GM23338 (cell line): ENCODE results near the gene ZNF281. TPM values are rescaled to one million over a fixed set of nuclear protein-coding genes. Genes with fewer than 3 reads are reported as not detected.

Experiments used
- ATAC-seq: fragments of 200-7000 bp; cut with Tn5 transposase; 3 replicates; pipeline ENCODE4 v1.9.1; 2020
- DNase-seq: peaks from one replicate; pipeline ENCODE4 v3.0.0-alpha.2; 2015; ENCODE audit warnings: low spot score
- H2AFZ ChIP-seq: fragments of 200-600 bp; sonication (generic); 2 replicates; pipeline ENCODE4 v1.8.0; 2016; ENCODE audit warnings: antibody characterized with exemption, mild to moderate bottlenecking, moderate library complexity
- H3F3A ChIP-seq: fragments of 200-600 bp; sonication (generic); replicated peaks from 2 replicates; pipeline ENCODE4 v1.8.0; 2017; ENCODE audit warnings: antibody characterized with exemption, mixed run types, low read depth
- H3K27ac ChIP-seq: fragments of 200-600 bp; sonication (generic); 2 replicates; pipeline ENCODE4 v1.6.1; 2016; ENCODE audit warnings: low read depth
- H3K27me3 ChIP-seq: fragments of 200-600 bp; sonication (generic); 2 replicates; pipeline ENCODE4 v1.8.0; 2016; ENCODE audit warnings: mild to moderate bottlenecking, mixed run types, moderate library complexity; ENCODE audit not compliant: insufficient read depth
- H3K36me3 ChIP-seq: fragments of 200-600 bp; sonication (generic); 2 replicates; pipeline ENCODE4 v1.8.0; 2016; ENCODE audit warnings: mild to moderate bottlenecking; ENCODE audit not compliant: insufficient read depth
- H3K4me1 ChIP-seq: fragments of 200-600 bp; sonication (generic); 2 replicates; pipeline ENCODE4 v1.8.0; 2016; ENCODE audit warnings: mild to moderate bottlenecking, moderate library complexity; ENCODE audit not compliant: insufficient read depth
- H3K4me2 ChIP-seq: fragments of 200-600 bp; sonication (generic); 2 replicates; pipeline ENCODE4 v1.7.1; 2017; ENCODE audit warnings: mixed run types
- H3K4me3 ChIP-seq: fragments of 200-600 bp; sonication (generic); 2 replicates; pipeline ENCODE4 v1.6.1; 2016; ENCODE audit warnings: mixed run types
- H3K79me2 ChIP-seq: fragments of 200-600 bp; sonication (generic); replicated peaks from 2 replicates; pipeline ENCODE4 v1.8.0; 2017; ENCODE audit warnings: mild to moderate bottlenecking; ENCODE audit not compliant: insufficient read depth
- H3K9me2 ChIP-seq: fragments of 200-600 bp; sonication (generic); 2 replicates; pipeline ENCODE4 v1.8.0; 2017; ENCODE audit not compliant: insufficient read depth
- H4K20me1 ChIP-seq: fragments of 200-600 bp; sonication (generic); replicated peaks from 2 replicates; pipeline ENCODE4 v1.8.0; 2017; ENCODE audit warnings: mild to moderate bottlenecking; ENCODE audit not compliant: insufficient read depth
- H3K27ac Mint-ChIP-seq: 2 replicates; pipeline ENCODE4 v1.8.0; 2020; ENCODE audit warnings: inconsistent platforms, mild to moderate bottlenecking, moderate library complexity, mixed read lengths
- H3K27me3 Mint-ChIP-seq: 3 replicates; pipeline ENCODE4 v1.8.0; 2022; ENCODE audit warnings: low read depth, mild to moderate bottlenecking, moderate library complexity, mixed read lengths, inconsistent platforms; ENCODE audit not compliant: insufficient read depth, poor library complexity
- H3K36me3 Mint-ChIP-seq: 3 replicates; pipeline ENCODE4 v1.8.0; 2021; ENCODE audit warnings: low read depth, mild to moderate bottlenecking, inconsistent platforms, moderate library complexity, mixed read lengths
- H3K4me1 Mint-ChIP-seq: 3 replicates; pipeline ENCODE4 v1.8.0; 2020; ENCODE audit warnings: mild to moderate bottlenecking, inconsistent platforms, mixed read lengths
- H3K4me3 Mint-ChIP-seq: 3 replicates; pipeline ENCODE4 v1.8.0; 2021; ENCODE audit warnings: moderate library complexity, mild to moderate bottlenecking, inconsistent platforms, mixed read lengths
- H3K9me3 Mint-ChIP-seq: 3 replicates; pipeline ENCODE4 v1.8.0; 2020; ENCODE audit warnings: moderate library complexity, mild to moderate bottlenecking, inconsistent platforms, mixed read lengths
- CREB1 ChIP-seq: fragments of 250-450 bp; sonication (Bioruptor Pico); IDR thresholded peaks from 2 replicates; pipeline ENCODE4 v1.5.0; 2020; ENCODE audit warnings: low read depth, mild to moderate bottlenecking, moderate library complexity
- EZH2 ChIP-seq: fragments of 200-600 bp; sonication (generic); IDR thresholded peaks from one replicate; pipeline ENCODE4 v1.8.0; 2017; ENCODE audit warnings: antibody characterized with exemption, mild to moderate bottlenecking, low read depth; ENCODE audit not compliant: unreplicated experiment
- EZH2phosphoT487 ChIP-seq: fragments of 200-600 bp; sonication (generic); IDR thresholded peaks from one replicate; pipeline ENCODE4 v1.8.1; 2018; ENCODE audit warnings: antibody characterized with exemption; ENCODE audit not compliant: unreplicated experiment
- NANOG ChIP-seq: IDR thresholded peaks from 2 replicates; pipeline ENCODE4 v1.6.1; 2016; ENCODE audit warnings: antibody characterized with exemption, borderline replicate concordance
- POLR2AphosphoS5 ChIP-seq: IDR thresholded peaks from 2 replicates; pipeline ENCODE4 v1.6.1; 2016; ENCODE audit warnings: antibody characterized with exemption, low read depth
- REST ChIP-seq: IDR thresholded peaks from one replicate; pipeline ENCODE4 v1.6.1; 2018; ENCODE audit warnings: antibody characterized with exemption; ENCODE audit not compliant: unreplicated experiment
- STAT1 ChIP-seq: IDR thresholded peaks from one replicate; pipeline ENCODE4 v1.6.1; 2016; ENCODE audit warnings: antibody characterized with exemption; ENCODE audit not compliant: unreplicated experiment
- ZNF114 ChIP-seq: fragments of 250-450 bp; sonication (Bioruptor Pico); IDR thresholded peaks from 2 replicates; pipeline ENCODE4 v1.5.0; 2020; ENCODE audit warnings: mild to moderate bottlenecking, moderate library complexity
- ZNF331 ChIP-seq: fragments of 250-450 bp; sonication (Bioruptor Pico); IDR thresholded peaks from 2 replicates; pipeline ENCODE4 v1.5.0; 2020; ENCODE audit warnings: low read depth, mild to moderate bottlenecking, moderate library complexity
- polyA plus RNA-seq: library from polyadenylated mRNA; unstranded; fragments of >200 nt; fragmentation: Nextera tagmentation; extraction: Ambion mirVana; gene quantifications from 2 replicates; pipeline ENCODE4 v1.2.1, GENCODE V29; 2016
- total RNA-seq: library from RNA; depleted of rRNA; stranded (reverse); fragments of >200 nt; shearing (Covaris generic); gene quantifications from 2 replicates; pipeline ENCODE4 v1.2.3, GENCODE V29; 2014
- TF ChIP-seq, protein P1 (sequence below), 2 experiments: fragments of 200-600 bp in 1 of 2; sonication (generic) in 1 of 2; conservative IDR thresholded peaks; 2 replicates each; pipeline versions ENCODE4 v1.5.1 to v1.6.1; 2016 to 2017; ENCODE audit warnings: antibody characterized with exemption in 2 of 2, low read depth in 2 of 2, mild to moderate bottlenecking in 2 of 2, moderate library complexity in 1 of 2

Gene ZNF281
- total and polyA plus RNA-seq, 2 experiments from 2014 or later = 62.1 to 79.3 TPM

- H3K36me3 ChIP-seq = no peaks in the 10 kb centered on the region; the same call in 1 of the 2 replicates
- H2AFZ ChIP-seq = no peak overlapping the region
- Mint-ChIP-seq H3K27ac (no peak overlapping the region), H3K36me3 (peaks cover 14% of the 10 kb centered on the region; the same call in 2 of the 3 replicates), H3K4me3 (no peak overlapping the region), H3K4me1 (peaks cover 66% of the 10 kb centered on the region), H3K9me3 (no peaks in the 10 kb centered on the region), H3K27me3 (no peaks in the 10 kb centered on the region)
- TF ChIP-seq REST (no peak), POLR2AphosphoS5 (no peak), NANOG (no peak), ZNF331 (CRISPR knock-in tag) (no peak), STAT1 (no peak), EZH2phosphoT487 (no peak), EZH2 (no peak), CREB1 (CRISPR knock-in tag) (no peak), ZNF114 (no peak)
- TF ChIP-seq, protein P1, sequence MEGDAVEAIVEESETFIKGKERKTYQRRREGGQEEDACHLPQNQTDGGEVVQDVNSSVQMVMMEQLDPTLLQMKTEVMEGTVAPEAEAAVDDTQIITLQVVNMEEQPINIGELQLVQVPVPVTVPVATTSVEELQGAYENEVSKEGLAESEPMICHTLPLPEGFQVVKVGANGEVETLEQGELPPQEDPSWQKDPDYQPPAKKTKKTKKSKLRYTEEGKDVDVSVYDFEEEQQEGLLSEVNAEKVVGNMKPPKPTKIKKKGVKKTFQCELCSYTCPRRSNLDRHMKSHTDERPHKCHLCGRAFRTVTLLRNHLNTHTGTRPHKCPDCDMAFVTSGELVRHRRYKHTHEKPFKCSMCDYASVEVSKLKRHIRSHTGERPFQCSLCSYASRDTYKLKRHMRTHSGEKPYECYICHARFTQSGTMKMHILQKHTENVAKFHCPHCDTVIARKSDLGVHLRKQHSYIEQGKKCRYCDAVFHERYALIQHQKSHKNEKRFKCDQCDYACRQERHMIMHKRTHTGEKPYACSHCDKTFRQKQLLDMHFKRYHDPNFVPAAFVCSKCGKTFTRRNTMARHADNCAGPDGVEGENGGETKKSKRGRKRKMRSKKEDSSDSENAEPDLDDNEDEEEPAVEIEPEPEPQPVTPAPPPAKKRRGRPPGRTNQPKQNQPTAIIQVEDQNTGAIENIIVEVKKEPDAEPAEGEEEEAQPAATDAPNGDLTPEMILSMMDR (conservative IDR thresholded peaks at IDR 0.05; ENCODE audit: low read depth in 2 of 2) = no peak
- no peaks in the 10 kb centered on the region for H3F3A ChIP-seq
- ATAC-seq = no peak
- H3K27me3 ChIP-seq = no peaks in the 10 kb centered on the region
- DNase-seq = no peak
- H3K4me3 ChIP-seq = no peak overlapping the region
- H3K79me2 ChIP-seq = peaks cover 58% of the 10 kb centered on the region
- no peak overlapping the region for H3K4me2 ChIP-seq
- H3K27ac ChIP-seq = no peak overlapping the region
- H4K20me1 ChIP-seq = 0 out of 2 replicates have a peak, but pooled peaks cover 5% of the 10 kb centered on the region
- peaks cover 55% of the 10 kb centered on the region for H3K4me1 ChIP-seq
- no peaks in the 10 kb centered on the region for H3K9me2 ChIP-seq
Observed at GRCh38 chr1:200398373-200398772, 11.5 kb downstream of the ZNF281 start.

DNA sequence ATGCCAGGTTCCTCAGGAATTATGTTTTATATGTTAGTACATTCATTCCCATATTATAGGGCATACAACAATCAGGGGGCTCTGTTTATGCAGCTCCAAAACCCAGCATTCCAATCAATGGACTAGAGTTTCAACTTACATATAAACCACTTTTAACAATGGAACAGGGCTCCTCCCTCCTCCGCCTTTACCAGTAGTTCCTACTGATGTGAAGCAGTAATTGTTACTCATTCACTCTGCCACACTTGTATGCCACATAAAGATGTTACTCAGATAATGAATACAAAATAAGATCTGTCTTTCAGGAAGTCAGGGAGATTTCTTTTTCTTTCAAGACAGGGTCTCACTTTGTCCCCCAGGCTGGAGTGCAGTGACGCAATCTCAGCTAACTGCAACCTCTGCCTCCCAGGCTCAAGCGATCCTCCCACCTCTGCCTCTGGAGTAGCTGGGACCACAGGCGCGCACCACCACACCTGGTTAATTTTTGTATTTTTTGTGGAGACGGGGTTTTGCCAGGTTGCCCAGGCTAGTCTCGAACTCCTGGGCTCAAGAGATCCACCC lies 17.1 kb downstream of the ZNF281 start:
- Histone ChIP-seq H3K4me2 (peak overlapping the region; percentile 52), H3K9me2 (no peaks in the 10 kb centered on the region), H3K79me2 (0 out of 2 replicates have a peak, but pooled peaks cover 1% of the 10 kb centered on the region), H2AFZ (no peak overlapping the region), H3F3A (peaks cover 5% of the 10 kb centered on the region; the same call in 1 of the 2 replicates), H3K27me3 (no peaks in the 10 kb centered on the region), H3K4me3 (peak overlapping the region; percentile 20; the same call in 1 of the 2 replicates), H3K27ac (peak overlapping the region; percentile 91), H3K4me1 (peaks cover 73% of the 10 kb centered on the region), H3K36me3 (no peaks in the 10 kb centered on the region), H4K20me1 (no peaks in the 10 kb centered on the region)
- ATAC-seq = peak; percentile 21
- Mint-ChIP-seq H3K27ac (peak overlapping the region; percentile 90), H3K4me1 (peaks cover 37% of the 10 kb centered on the region), H3K9me3 (no peaks in the 10 kb centered on the region), H3K36me3 (peaks cover 7% of the 10 kb centered on the region; the same call in 2 of the 3 replicates), H3K27me3 (peaks cover 2% of the 10 kb centered on the region), H3K4me3 (peak overlapping the region; percentile 51; the same call in 1 of the 3 replicates)
- TF ChIP-seq CREB1 (CRISPR knock-in tag) (no peak), NANOG (no peak), POLR2AphosphoS5 (no peak)
- DNase-seq = peak; percentile 55
